HG03442 (cell line): ENCODE results near the gene ALDH8A1.

Experiments used
- ATAC-seq: cut with Tn5 transposase; IDR thresholded peaks from one replicate; pipeline ENCODE4 v1.9.1; 2021; ENCODE audit warnings: mild to moderate bottlenecking, moderate library complexity; ENCODE audit not compliant: unreplicated experiment

Gene ALDH8A1

DNA sequence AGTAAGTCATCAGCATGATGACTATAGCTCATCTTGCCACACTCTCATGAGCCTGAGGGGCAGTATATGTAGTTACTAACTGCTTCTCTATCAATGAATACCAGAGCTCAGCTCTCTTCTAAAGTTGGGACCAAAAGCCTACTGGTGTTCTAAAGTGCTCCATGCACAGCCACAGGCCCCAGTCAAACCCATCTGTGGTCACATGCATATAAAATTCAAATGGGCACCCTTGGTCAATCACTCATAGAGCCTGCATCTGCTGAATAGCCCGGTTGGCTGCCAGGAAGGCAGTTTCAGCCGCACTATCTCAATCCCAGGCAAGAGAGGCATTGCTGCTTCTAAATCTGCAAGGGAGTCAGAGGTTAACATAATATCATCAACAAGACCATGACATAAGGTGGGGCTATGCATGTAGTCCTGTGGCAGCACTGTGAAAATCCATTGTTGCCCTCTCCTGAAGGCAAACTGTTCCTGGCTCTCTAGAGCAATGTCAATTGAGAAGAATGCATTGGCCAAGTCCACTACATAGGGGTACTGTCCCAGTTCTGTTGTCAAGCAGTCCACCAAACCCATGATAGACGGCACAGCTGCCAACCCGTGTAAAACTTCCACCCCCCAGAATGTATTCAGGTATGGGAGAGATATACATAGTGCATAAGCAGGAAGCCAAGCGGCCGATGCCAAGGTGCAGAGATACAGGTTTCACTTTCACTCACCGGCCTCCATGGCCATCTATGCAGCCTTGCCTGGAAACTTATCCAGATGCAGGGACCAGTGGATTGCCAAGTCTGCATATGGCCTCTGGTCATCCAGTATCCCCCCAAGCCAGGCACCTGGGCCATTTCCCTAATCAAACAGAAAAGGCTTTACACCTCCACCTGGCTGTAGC lies 76.2 kb downstream of the ALDH8A1 start:
- ATAC-seq: no peak

DNA sequence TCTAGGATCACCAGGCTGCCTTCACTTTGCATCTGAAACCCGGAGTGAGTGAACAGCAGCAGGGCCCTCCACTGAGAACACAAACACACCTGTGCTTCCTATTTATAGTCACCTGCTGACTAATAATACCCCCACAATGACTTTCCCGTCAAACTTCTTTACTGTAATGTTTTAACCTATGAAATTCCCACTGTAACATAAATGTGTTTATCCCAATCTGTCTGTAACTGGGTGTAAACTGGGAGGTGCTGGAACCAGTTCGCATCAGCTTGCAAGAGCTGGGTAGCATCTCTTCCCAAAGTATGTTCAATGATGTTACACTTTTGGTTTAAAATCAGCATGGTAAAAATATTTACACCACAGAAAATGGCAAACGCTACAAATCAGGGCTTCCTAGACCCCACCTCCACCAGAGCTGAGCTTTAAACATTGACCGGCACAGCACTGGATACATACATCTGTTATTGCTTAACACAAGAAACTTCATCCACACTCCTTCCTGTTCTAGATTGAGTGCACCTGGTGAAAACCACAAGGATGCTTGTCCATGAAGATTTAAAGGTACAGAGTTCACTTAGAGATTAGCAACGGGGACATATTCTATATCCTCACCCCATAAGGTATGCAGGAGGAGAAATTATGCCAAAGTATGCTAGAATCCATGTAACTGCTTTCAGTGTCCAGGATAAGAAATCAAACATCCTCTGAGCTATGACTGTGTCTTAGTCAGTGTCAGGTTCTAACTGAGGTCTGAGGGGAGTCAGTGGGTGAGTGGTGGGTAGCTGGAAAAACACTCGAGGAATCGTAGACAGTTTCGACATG lies 79.0 kb downstream of the ALDH8A1 start:
- ATAC-seq: peak; percentile 82

DNA sequence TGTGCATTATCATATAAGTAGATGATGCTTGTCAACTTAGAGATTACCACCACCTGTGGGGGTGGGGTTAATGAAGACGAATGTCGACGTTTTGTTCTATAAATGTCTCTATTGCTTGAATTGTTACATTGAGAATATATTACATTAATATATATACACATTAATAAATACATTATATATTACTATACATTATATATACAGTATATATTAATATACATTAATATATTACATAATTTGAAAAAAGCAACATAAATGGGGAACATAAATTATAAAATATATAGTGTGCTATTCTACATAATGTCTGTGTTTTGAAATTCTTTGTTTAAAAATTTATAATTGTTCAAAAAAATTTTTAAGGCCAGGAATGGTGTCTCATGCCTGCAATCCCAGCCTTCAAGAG lies 81.1 kb downstream of the ALDH8A1 start:
- no peak for ATAC-seq
